Endothelial cell of umbilical vein (primary cell): ENCODE results near the gene FGFR1OP2. TPM values are rescaled to one million over a fixed set of nuclear protein-coding genes. Genes with fewer than 3 reads are reported as not detected.

Source experiments
- BruUV-seq: library from RNA; stranded (reverse); fragments of 400-500 nt; replicated peaks from 2 replicates; lab custom pipeline; 2021; lab: Mats Ljungman, UMichigan
- CTCF ChIA-PET: fragments of 300-600, 350-600 bp; sonication (Branson Sonifier 250); formaldehyde crosslinking; loops from one replicate; lab custom pipeline; 2021; ENCODE audit warnings: antibody characterized with exemption, inconsistent platforms; lab: Charles Lee
- POLR2A ChIA-PET: fragments of 300-600, 350-600 bp; sonication (Branson Sonifier 250); formaldehyde crosslinking; loops from one replicate; lab custom pipeline; 2021; ENCODE audit warnings: antibody characterized with exemption, inconsistent platforms; lab: Charles Lee
- DNase-seq: peaks from one replicate; pipeline ENCODE4 v3.0.0-alpha.2; 2011; ENCODE audit warnings: low read depth, low spot score
- FAIRE-seq: peaks from 2 replicates; lab custom pipeline; 2011; peaks lifted over from hg19 to GRCh38; lab: Jason Lieb, UNC
- H2AFZ ChIP-seq: 2 replicates; pipeline ENCODE4 v1.6.0; 2012; ENCODE audit warnings: low read depth, low read length, control low read depth, inconsistent platforms
- H3K27ac ChIP-seq: 2 replicates; pipeline ENCODE4 v1.5.1; 2011; ENCODE audit warnings: low read depth, mild to moderate bottlenecking, control low read depth, low read length, moderate library complexity; ENCODE audit not compliant: insufficient read depth
- H3K27me3 ChIP-seq, 2 experiments: 2 replicates each; pipeline versions ENCODE4 v1.6.0 to v1.6.1; 2011; ENCODE audit warnings: low read length in 2 of 2, mixed read lengths in 1 of 2; ENCODE audit not compliant: control insufficient read depth in 2 of 2, insufficient read depth in 2 of 2
- H3K36me3 ChIP-seq, 2 experiments: 2 replicates in 1 of 2; 3 replicates in 1 of 2; pipeline ENCODE4 v1.5.1; 2011; ENCODE audit warnings: low read length in 2 of 2, mild to moderate bottlenecking in 1 of 2, moderate library complexity in 1 of 2; ENCODE audit not compliant: control insufficient read depth in 2 of 2, insufficient read depth in 2 of 2; ENCODE audit errors: extremely low read depth in 1 of 2
- H3K4me1 ChIP-seq: 3 replicates; pipeline ENCODE4 v1.5.1; 2011; ENCODE audit warnings: mild to moderate bottlenecking, low read length; ENCODE audit not compliant: control insufficient read depth, insufficient read depth; ENCODE audit errors: extremely low read depth
- H3K4me2 ChIP-seq: 2 replicates; pipeline ENCODE4 v1.6.1; 2011; ENCODE audit warnings: low read length, control low read depth, mixed read lengths; ENCODE audit not compliant: insufficient read depth
- H3K4me3 ChIP-seq, 3 experiments: fragments of 200-600 bp in 1 of 3; sonication (generic), shearing (Covaris generic) in 1 of 3; replicated peaks in 1 of 3; 2 replicates each; pipeline ENCODE4 v1.5.1; 2011 to 2016; ENCODE audit warnings: control low read depth in 3 of 3, low read length in 3 of 3, mild to moderate bottlenecking in 2 of 3, inconsistent platforms in 1 of 3, low read depth in 1 of 3, moderate library complexity in 1 of 3; ENCODE audit not compliant: insufficient read depth in 1 of 3
- H3K79me2 ChIP-seq: 2 replicates; pipeline ENCODE4 v1.6.0; 2012; ENCODE audit warnings: low read length, inconsistent platforms; ENCODE audit not compliant: control insufficient read depth, insufficient read depth
- H3K9ac ChIP-seq: replicated peaks from 2 replicates; pipeline ENCODE3; 2011; ENCODE audit warnings: low read length, control low read depth; ENCODE audit not compliant: insufficient read depth; ENCODE audit errors: extremely low read depth
- H3K9me1 ChIP-seq: replicated peaks from 3 replicates; pipeline ENCODE4 v1.6.0; 2011; ENCODE audit warnings: mild to moderate bottlenecking, low read length; ENCODE audit not compliant: control insufficient read depth, insufficient read depth; ENCODE audit errors: extremely low read depth
- H3K9me3 ChIP-seq: replicated peaks from 2 replicates; pipeline ENCODE4 v1.5.1; 2012; ENCODE audit warnings: low read length, inconsistent platforms; ENCODE audit not compliant: control insufficient read depth, insufficient read depth
- H4K20me1 ChIP-seq: replicated peaks from 2 replicates; pipeline ENCODE3; 2011; ENCODE audit warnings: mild to moderate bottlenecking, low read length; ENCODE audit not compliant: control insufficient read depth, insufficient read depth; ENCODE audit errors: extremely low read depth
- EZH2 ChIP-seq: IDR thresholded peaks from 2 replicates; pipeline ENCODE4 v1.6.1; 2012; ENCODE audit warnings: borderline replicate concordance, low read depth, mild to moderate bottlenecking, moderate library complexity, low read length, inconsistent platforms; ENCODE audit not compliant: severe bottlenecking
- FOS ChIP-seq: IDR thresholded peaks from 2 replicates; pipeline ENCODE4 v1.6.1; 2011; ENCODE audit warnings: mild to moderate bottlenecking, low read length, moderate library complexity, borderline replicate concordance; ENCODE audit not compliant: insufficient read depth
- GATA2 ChIP-seq: IDR thresholded peaks from 2 replicates; pipeline ENCODE4 v1.7.0; 2011; ENCODE audit warnings: low read depth, mild to moderate bottlenecking, moderate library complexity, mixed read lengths, low read length; ENCODE audit not compliant: insufficient read length, insufficient read depth
- JUN ChIP-seq: IDR thresholded peaks from 2 replicates; pipeline ENCODE4 v1.6.1; 2011; ENCODE audit warnings: borderline replicate concordance, low read depth; ENCODE audit not compliant: insufficient read length, insufficient read depth
- MAX ChIP-seq: IDR thresholded peaks from 2 replicates; pipeline ENCODE4 v1.6.1; 2011; ENCODE audit not compliant: insufficient read depth, insufficient read length
- MYC ChIP-seq: IDR thresholded peaks from one replicate; pipeline ENCODE4 v1.6.1; 2011; ENCODE audit warnings: mild to moderate bottlenecking, low read depth, low read length
- POLR2A ChIP-seq: IDR thresholded peaks from 2 replicates; pipeline ENCODE4 v1.6.1; 2012; ENCODE audit warnings: low read depth, mild to moderate bottlenecking, control low read depth, low read length
- POLR2AphosphoS5 ChIP-seq: IDR thresholded peaks from 2 replicates; pipeline ENCODE4 v1.6.1; 2012; ENCODE audit warnings: low read depth, mild to moderate bottlenecking, control low read depth, low read length, moderate library complexity; ENCODE audit not compliant: insufficient read depth
- dilution Hi-C: fragments of 300-500 bp; cut with MboI; formaldehyde crosslinking; loops from one replicate; pipeline ENCODE4 v1.15.0; 2019; ENCODE audit warnings: low sequenced_read_pairs; ENCODE audit not compliant: extremely low pct_ligation_motif_present
- intact Hi-C: fragments of 100-400 bp; cut with micrococcal nuclease; formaldehyde crosslinking; loops from one replicate; pipeline ENCODE4 v1.10.0; 2022
- polyA plus RNA-seq, 4 experiments: library from polyadenylated mRNA; depleted of rRNA in 3 of 4; stranded (reverse) in 3 of 4; unstranded in 1 of 4; fragments of >200 nt; gene quantifications; 2 replicates each; pipeline versions ENCODE4 v1.2.1 to v1.2.3, GENCODE V29; 2011 to 2012; ENCODE audit warnings: missing spikeins in 1 of 4
- total RNA-seq: library from RNA; stranded (reverse); gene quantifications from 2 replicates; pipeline ENCODE4 v1.2.3, GENCODE V29; 2021
- TF ChIP-seq, protein P1 (sequence below), 2 donors: IDR thresholded peaks; 1 replicate in 1 of 2; 2 replicates in 1 of 2; pipeline ENCODE4 v1.5.1; 2011; ENCODE audit warnings: low read length in 2 of 2, mild to moderate bottlenecking in 2 of 2, moderate library complexity in 2 of 2, control low read depth in 1 of 2, inconsistent platforms in 1 of 2, low read depth in 1 of 2; ENCODE audit not compliant: insufficient read depth in 1 of 2; ENCODE audit errors: extremely low read depth in 1 of 2

Gene FGFR1OP2
- total and polyA plus RNA-seq, 2 donors (not counting 3 experiments of a cell fraction or from before 2014, with no cell fraction given): 22.7 to 49.3 TPM

DNA sequence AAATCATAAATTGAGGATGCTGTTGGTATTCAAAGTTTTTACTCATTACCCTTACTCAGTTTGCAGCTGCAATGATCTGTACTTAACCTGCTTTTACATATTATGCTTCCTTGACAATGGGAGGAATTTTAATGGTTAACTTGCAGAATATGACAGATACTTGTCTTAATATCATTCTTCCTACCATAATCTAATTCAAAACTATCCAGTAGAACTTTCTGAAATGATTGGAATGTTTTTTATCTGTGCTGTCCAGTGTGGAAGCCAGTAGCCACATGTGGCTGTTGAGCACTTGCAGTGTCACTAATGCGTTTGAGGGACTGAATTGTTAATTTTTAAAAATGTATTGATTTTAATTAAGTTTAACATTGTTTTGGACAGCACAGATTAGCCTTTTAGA lies 23.5 kb downstream of the FGFR1OP2 start:
- no peaks in the 10 kb centered on the region for H3K27me3 ChIP-seq
- H4K20me1 ChIP-seq: peaks cover 3% of the 10 kb centered on the region
- no peak overlapping the region for H3K4me2 ChIP-seq
- ChIA-PET POLR2A (no interaction called here), CTCF (interaction anchor here (1.2 kb wide), 1 partner anchor 54 kb away, joined by 4 read pairs; no protein-coding TSS in a partner anchor)
- no peak overlapping the region for H3K27ac ChIP-seq
- no peaks in the 10 kb centered on the region for H3K9me1 ChIP-seq
- H3K9me3 ChIP-seq: no peaks in the 10 kb centered on the region
- DNase-seq (no peak), FAIRE-seq (no peak)
- intact Hi-C loops (no loop called here), dilution Hi-C loops (no loop called here)
- H3K9ac ChIP-seq: no peak overlapping the region
- peaks cover 5 to 11% of the 10 kb centered on the region in 2 experiments for H3K36me3 ChIP-seq
- TF ChIP-seq EZH2 (no peak), POLR2A (no peak), MYC (no peak), GATA2 (no peak), POLR2AphosphoS5 (no peak), MAX (no peak), FOS (no peak), JUN (no peak)
- TF ChIP-seq, protein P1, sequence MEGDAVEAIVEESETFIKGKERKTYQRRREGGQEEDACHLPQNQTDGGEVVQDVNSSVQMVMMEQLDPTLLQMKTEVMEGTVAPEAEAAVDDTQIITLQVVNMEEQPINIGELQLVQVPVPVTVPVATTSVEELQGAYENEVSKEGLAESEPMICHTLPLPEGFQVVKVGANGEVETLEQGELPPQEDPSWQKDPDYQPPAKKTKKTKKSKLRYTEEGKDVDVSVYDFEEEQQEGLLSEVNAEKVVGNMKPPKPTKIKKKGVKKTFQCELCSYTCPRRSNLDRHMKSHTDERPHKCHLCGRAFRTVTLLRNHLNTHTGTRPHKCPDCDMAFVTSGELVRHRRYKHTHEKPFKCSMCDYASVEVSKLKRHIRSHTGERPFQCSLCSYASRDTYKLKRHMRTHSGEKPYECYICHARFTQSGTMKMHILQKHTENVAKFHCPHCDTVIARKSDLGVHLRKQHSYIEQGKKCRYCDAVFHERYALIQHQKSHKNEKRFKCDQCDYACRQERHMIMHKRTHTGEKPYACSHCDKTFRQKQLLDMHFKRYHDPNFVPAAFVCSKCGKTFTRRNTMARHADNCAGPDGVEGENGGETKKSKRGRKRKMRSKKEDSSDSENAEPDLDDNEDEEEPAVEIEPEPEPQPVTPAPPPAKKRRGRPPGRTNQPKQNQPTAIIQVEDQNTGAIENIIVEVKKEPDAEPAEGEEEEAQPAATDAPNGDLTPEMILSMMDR (IDR thresholded peaks at IDR 0.05; ENCODE audit: extremely low read depth in 1 of 2, insufficient read depth in 1 of 2, low read depth in 1 of 2, low read length in 2 of 2): no peak
- no peak overlapping the region for H2AFZ ChIP-seq
- no peaks in the 10 kb centered on the region for H3K79me2 ChIP-seq
- no peak overlapping the region for H3K4me3 ChIP-seq
- no TSS peak for BruUV-seq
- no peaks in the 10 kb centered on the region for H3K4me1 ChIP-seq
